ENCODE data around the gene DCDC2.
"Not testable (repeated sequence)": the region's sequence is repeated elsewhere in the genome, so short reads cannot be mapped to it uniquely, and the experiment has no call there.

GRCh38 chr6:24362363-24362762 is 4.5 kb upstream of the DCDC2 start:
- TF ChIP-seq CTCF, POLR2A, POLR2AphosphoS5 (IDR thresholded peaks at IDR 0.05): not testable (repeated sequence)
